BLaER1 (cell line): ENCODE results near the gene NFIX.

Source experiments
- H3K27ac ChIP-seq: shearing (Covaris generic); formaldehyde crosslinking; 2 replicates; pipeline ENCODE4 v1.8.1; 2022
- H3K27me3 ChIP-seq: shearing (Covaris generic); formaldehyde crosslinking; 2 replicates; pipeline ENCODE4 v1.8.1; 2022
- H3K36me3 ChIP-seq: shearing (Covaris generic); formaldehyde crosslinking; 2 replicates; pipeline ENCODE4 v1.8.1; 2022
- H3K4me1 ChIP-seq: shearing (Covaris generic); formaldehyde crosslinking; 2 replicates; pipeline ENCODE4 v1.8.1; 2022
- H3K4me2 ChIP-seq: shearing (Covaris generic); formaldehyde crosslinking; 2 replicates; pipeline ENCODE4 v1.8.1; 2022
- H3K4me3 ChIP-seq: shearing (Covaris generic); formaldehyde crosslinking; 2 replicates; pipeline ENCODE4 v1.8.1; 2022
- H3K9ac ChIP-seq: shearing (Covaris generic); formaldehyde crosslinking; 2 replicates; pipeline ENCODE4 v1.8.1; 2022
- H3K9me3 ChIP-seq: shearing (Covaris generic); formaldehyde crosslinking; 2 replicates; pipeline ENCODE4 v1.8.1; 2022
- H4K20me1 ChIP-seq: shearing (Covaris generic); formaldehyde crosslinking; 2 replicates; pipeline ENCODE4 v1.8.1; 2022
- Cebpa-rat ChIP-seq: shearing (Covaris generic); IDR thresholded peaks from 2 replicates; pipeline ENCODE4 v1.8.1; 2022

Gene NFIX

GRCh38 chr19:13117772-13118423 is 122.6 kb downstream of the NFIX start, which contains the start of gene NACC1:
NACC1 (plus strand) TSS chr19:13118264; CDS start chr19:13135208, 16,944 bp downstream.
- Histone ChIP-seq H3K4me1 (peaks cover 59% of the 10 kb centered on the region), H3K9ac (peak within 1 kb of the TSS; percentile 98), H4K20me1 (peaks cover 40% of the 10 kb centered on the region), H3K4me2 (peak within 1 kb of the TSS; percentile 92), H3K27me3 (no peaks in the 10 kb centered on the region), H3K36me3 (peaks cover 49% of the 10 kb centered on the region), H3K4me3 (peak within 1 kb of the TSS; percentile 100), H3K9me3 (no peaks in the 10 kb centered on the region), H3K27ac (peak within 1 kb of the TSS; percentile 97)
- TF ChIP-seq Cebpa-rat = no peak

- Histone ChIP-seq H3K4me3 (peak overlapping the region; percentile 100), H3K27me3 (no peaks in the 10 kb centered on the region), H3K4me1 (peaks cover 59% of the 10 kb centered on the region), H3K27ac (peak overlapping the region; percentile 97), H3K4me2 (peak overlapping the region; percentile 92), H3K36me3 (peaks cover 49% of the 10 kb centered on the region), H3K9me3 (no peaks in the 10 kb centered on the region), H3K9ac (peak overlapping the region; percentile 98), H4K20me1 (peaks cover 47% of the 10 kb centered on the region)
- no peak for TF ChIP-seq Cebpa-rat
These were observed 123.3 kb downstream of the NFIX start for GRCh38 chr19:13118424-13119193.

- Histone ChIP-seq H3K9ac (peak overlapping the region; percentile 98), H3K4me3 (peak overlapping the region; percentile 100), H3K4me1 (peaks cover 61% of the 10 kb centered on the region), H3K4me2 (peak overlapping the region; percentile 92), H3K27me3 (no peaks in the 10 kb centered on the region), H4K20me1 (peaks cover 58% of the 10 kb centered on the region), H3K9me3 (no peaks in the 10 kb centered on the region), H3K36me3 (peaks cover 49% of the 10 kb centered on the region), H3K27ac (peak overlapping the region; percentile 97)
- TF ChIP-seq Cebpa-rat = no peak
These were observed 124.4 kb downstream of the NFIX start for GRCh38 chr19:13119627-13120026.

GRCh38 chr19:13120031-13120430 is 124.8 kb downstream of the NFIX start:
- Histone ChIP-seq H3K9ac (peak overlapping the region; percentile 98), H3K4me3 (peak overlapping the region; percentile 100)

GRCh38 chr19:13120817-13121216 is 125.5 kb downstream of the NFIX start:
- Histone ChIP-seq H3K36me3 (peaks cover 56% of the 10 kb centered on the region), H3K27me3 (no peaks in the 10 kb centered on the region), H3K4me3 (no peak overlapping the region), H3K4me1 (peaks cover 57% of the 10 kb centered on the region), H3K9ac (peak overlapping the region; percentile 98; the same call in 1 of the 2 replicates), H3K9me3 (no peaks in the 10 kb centered on the region), H4K20me1 (peaks cover 70% of the 10 kb centered on the region), H3K27ac (no peak overlapping the region), H3K4me2 (0 out of 2 replicates have a peak overlapping the region, but pooled peaks have one; percentile 92)
- no peak for TF ChIP-seq Cebpa-rat

More at GRCh38 chr19:13120031-13120430, 124.8 kb downstream of the NFIX start:
- H3K27me3 ChIP-seq = no peaks in the 10 kb centered on the region
- no peaks in the 10 kb centered on the region for H3K9me3 ChIP-seq
- peaks cover 62% of the 10 kb centered on the region for H4K20me1 ChIP-seq
- H3K4me1 ChIP-seq = peaks cover 61% of the 10 kb centered on the region
- H3K36me3 ChIP-seq = peaks cover 49% of the 10 kb centered on the region
- H3K4me2 ChIP-seq = peak overlapping the region; percentile 92
- TF ChIP-seq Cebpa-rat = no peak
- peak overlapping the region; percentile 97; the same call in 1 of the 2 replicates for H3K27ac ChIP-seq

GRCh38 chr19:13121551-13122274 is 126.4 kb downstream of the NFIX start:
- H3K4me1 ChIP-seq = peaks cover 63% of the 10 kb centered on the region
- 0 out of 2 replicates have a peak overlapping the region, but pooled peaks have one; percentile 30 for H3K27ac ChIP-seq
- peaks cover 65% of the 10 kb centered on the region for H3K36me3 ChIP-seq
- TF ChIP-seq Cebpa-rat = no peak
- H4K20me1 ChIP-seq = peaks cover 78% of the 10 kb centered on the region
- H3K27me3 ChIP-seq = no peaks in the 10 kb centered on the region
- H3K4me3 ChIP-seq = no peak overlapping the region
- H3K4me2 ChIP-seq = peak overlapping the region; percentile 26; the same call in 1 of the 2 replicates
- H3K9ac ChIP-seq = peak overlapping the region; percentile 7
- H3K9me3 ChIP-seq = no peaks in the 10 kb centered on the region

GRCh38 chr19:13122275-13122878 is 127.1 kb downstream of the NFIX start:
- Histone ChIP-seq H3K27me3 (no peaks in the 10 kb centered on the region), H3K36me3 (peaks cover 67% of the 10 kb centered on the region), H3K4me1 (peaks cover 63% of the 10 kb centered on the region), H3K9ac (peak overlapping the region; percentile 7), H3K4me3 (no peak overlapping the region), H3K27ac (0 out of 2 replicates have a peak overlapping the region, but pooled peaks have one; percentile 30), H3K9me3 (no peaks in the 10 kb centered on the region), H3K4me2 (0 out of 2 replicates have a peak overlapping the region, but pooled peaks have one; percentile 26), H4K20me1 (peaks cover 85% of the 10 kb centered on the region)
- TF ChIP-seq Cebpa-rat = no peak

GRCh38 chr19:13122980-13123957 is 128.0 kb downstream of the NFIX start:
- Histone ChIP-seq H3K27me3 (no peaks in the 10 kb centered on the region), H3K36me3 (peaks cover 72% of the 10 kb centered on the region), H3K27ac (no peak overlapping the region), H3K4me1 (peaks cover 67% of the 10 kb centered on the region), H3K4me3 (no peak overlapping the region), H3K4me2 (no peak overlapping the region), H4K20me1 (peaks cover 94% of the 10 kb centered on the region), H3K9me3 (no peaks in the 10 kb centered on the region), H3K9ac (no peak overlapping the region)
- no peak for TF ChIP-seq Cebpa-rat
